Activated CD4-positive, alpha-beta T cell treated with anti-CD3 and anti-CD28 coated beads for 1 hour (primary cell): ENCODE results near the gene MINDY2.

ENCODE experiments used
- DNase-seq: peaks from one replicate; pipeline ENCODE4 v3.0.0-alpha.2; 2020

Gene MINDY2

DNA sequence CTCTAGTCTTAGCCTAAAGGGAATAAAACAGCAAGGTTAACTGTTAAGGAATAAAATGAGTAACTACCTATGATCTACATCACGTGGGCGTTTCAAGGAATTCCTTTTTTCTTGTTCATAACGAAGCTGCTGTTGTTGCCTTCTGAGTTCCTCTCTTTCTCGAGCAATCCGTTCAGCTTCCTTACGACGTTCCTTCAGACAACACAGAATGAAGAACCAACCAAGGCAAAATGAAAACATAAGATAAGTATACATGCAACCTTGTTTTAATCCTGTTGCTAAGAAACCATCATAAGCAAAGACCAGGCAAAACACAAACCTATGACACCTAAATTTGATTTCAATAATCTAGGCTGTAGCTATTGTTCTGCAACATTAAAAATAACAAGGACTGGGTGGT is 118.3 kb downstream of the MINDY2 start:
- no peak for DNase-seq

DNA sequence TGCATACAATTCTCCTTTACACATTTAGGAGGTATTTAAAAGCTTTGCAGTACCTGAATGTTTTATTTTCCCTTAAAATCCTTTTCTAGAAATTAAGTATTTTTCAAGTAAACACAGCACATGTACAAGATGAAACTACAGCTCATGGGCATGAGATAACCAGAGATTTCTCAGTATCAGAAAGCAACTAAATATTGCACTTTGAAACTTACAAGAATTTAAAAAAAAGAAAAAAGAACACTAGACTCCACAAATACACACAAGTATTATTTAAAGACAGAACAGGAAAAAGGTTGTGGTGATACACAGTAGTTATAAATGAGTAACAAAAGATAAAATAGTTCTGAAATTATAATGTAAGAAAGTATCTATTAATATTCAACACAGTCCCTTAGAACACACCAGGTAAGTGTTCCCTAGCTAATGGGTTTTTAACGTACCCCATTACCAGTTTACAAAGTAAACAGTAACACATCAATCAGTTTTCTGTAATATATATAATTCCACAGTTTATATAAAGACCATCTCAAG is 127.1 kb downstream of the MINDY2 start:
- DNase-seq: no peak

DNA sequence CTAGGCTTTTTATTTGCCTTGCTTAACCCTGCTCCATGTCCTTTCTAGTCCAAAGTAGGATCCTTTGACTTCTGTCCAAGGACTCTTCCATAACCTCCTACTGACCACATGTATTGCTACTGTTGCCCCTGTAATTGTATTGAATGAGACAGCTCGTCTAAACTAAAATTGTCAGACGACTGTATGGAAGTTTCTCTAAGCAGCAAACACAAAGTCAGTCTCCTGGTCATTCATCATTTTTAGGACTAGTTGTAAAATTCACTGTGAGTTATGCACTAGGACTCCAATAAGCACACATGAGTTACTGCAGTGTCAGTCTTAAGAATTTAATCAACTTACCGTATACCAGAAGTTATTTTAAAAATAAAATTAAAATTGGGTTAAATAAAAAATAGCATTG is 129.5 kb downstream of the MINDY2 start:
- no peak for DNase-seq

DNA sequence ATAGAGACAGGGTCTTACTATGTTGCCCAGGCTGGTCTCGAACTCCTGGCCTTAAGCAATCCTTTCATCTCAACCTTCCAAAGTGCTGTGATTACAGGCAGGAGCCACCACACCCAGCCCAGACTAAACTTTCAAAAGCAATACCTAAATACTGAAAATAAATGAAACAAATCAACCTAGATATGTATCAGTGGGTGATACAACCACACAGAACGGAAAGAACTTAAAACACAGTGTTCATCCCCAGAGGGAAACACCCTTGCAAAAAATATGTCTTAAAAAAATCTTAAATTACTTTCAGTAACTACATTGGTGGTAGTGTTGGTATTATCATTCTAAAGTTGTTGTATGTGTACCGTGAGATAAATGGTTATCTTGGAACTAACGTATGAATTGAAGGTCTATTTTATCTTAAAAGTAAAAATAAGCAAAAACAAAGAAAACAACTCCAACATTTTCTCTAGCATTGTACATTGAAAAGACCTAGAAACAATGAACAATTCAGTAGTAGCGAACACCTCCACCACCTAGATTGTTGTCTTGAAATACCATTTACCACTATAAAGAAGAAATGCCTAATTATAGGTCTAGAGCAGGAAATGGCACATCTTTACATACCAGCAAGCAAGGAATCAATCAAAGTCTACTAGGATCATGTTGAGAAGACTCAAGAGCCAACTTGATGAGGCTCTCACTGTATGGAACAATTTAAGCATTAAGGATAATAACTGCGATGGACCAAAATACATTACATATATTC is 137.6 kb downstream of the MINDY2 start:
- DNase-seq: no peak

DNA sequence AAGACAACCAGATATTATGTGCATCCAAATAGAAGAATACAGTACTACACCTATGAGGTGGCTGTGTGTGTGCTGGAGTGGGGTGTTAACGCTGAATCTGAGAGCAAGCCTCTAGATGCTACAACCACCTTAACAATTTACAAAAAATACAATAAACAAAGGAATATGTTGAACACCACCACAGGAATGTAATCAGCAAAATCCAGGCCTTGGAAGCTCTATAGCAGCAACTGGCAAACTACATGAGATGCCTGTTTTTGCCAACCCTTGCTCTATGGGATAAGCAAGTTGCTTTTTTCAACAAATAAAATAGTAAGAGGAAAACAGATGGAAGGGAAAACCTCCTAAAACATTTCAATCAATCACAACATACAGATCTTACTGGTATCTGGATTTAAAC is 138.5 kb downstream of the MINDY2 start:
- no peak for DNase-seq

DNA sequence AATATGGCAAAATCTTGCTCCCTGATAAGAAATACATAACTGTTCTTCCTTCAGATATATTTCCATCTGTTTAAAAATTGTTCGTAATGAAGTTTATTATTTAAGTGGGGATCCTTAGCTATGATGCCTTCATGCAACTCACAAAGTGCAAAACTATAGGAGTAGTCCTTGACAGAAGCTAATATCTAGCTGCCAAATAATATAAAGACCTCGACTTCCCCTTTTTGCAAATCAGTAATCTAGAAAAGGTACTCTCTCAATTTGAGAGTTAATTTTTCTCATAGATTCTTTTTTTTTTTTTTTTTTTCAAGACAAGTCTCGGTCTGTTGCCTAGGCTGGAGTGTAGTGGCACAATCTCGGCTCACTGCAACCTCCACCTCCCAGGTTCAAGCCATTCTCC is 139.4 kb downstream of the MINDY2 start:
- DNase-seq: no peak
